Measurements from ENCODE around the gene FSD1. TPM values are rescaled to one million over a fixed set of nuclear protein-coding genes. Genes with fewer than 3 reads are reported as not detected.

Gene FSD1
- total RNA-seq, 1 donor from 2014 or later, result not detected

DNA sequence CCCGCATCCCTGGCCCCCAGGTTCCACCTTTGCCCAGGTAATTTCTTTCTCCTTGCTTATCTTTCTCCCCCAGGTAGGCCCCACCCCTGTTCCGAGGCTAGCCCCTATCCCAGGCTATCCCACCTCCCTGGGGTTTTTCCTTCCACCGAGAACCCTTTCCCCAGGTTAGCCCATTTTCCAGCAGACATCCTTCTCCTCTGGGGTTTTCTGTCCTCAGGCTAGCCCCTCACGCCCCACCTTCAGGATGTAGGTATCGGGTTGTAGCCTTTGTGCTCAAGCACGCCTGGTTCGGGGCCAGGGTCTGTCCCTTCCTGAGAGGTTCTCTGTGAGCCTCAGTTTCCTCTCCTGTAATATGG lies 837 bp downstream of the FSD1 start:
- Histone ChIP-seq H3K4me1 (no peaks in the 10 kb centered on the region), H3K36me3 (no peaks in the 10 kb centered on the region), H3K9me3 (no peaks in the 10 kb centered on the region), H3K27ac (no peak overlapping the region), H3K4me3 (no peak overlapping the region), H3K27me3 (no peaks in the 10 kb centered on the region)
- DNase-seq (ENCODE audit: low spot score in 2 of 2), result no peak
- intact Hi-C loops (cut with DNase I), result loop anchor here (2.0 kb wide), 1 partner anchor 32 kb away; no protein-coding TSS in a partner anchor
- TF ChIP-seq, protein P1, sequence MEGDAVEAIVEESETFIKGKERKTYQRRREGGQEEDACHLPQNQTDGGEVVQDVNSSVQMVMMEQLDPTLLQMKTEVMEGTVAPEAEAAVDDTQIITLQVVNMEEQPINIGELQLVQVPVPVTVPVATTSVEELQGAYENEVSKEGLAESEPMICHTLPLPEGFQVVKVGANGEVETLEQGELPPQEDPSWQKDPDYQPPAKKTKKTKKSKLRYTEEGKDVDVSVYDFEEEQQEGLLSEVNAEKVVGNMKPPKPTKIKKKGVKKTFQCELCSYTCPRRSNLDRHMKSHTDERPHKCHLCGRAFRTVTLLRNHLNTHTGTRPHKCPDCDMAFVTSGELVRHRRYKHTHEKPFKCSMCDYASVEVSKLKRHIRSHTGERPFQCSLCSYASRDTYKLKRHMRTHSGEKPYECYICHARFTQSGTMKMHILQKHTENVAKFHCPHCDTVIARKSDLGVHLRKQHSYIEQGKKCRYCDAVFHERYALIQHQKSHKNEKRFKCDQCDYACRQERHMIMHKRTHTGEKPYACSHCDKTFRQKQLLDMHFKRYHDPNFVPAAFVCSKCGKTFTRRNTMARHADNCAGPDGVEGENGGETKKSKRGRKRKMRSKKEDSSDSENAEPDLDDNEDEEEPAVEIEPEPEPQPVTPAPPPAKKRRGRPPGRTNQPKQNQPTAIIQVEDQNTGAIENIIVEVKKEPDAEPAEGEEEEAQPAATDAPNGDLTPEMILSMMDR (IDR thresholded peaks at IDR 0.05), result no peak

DNA sequence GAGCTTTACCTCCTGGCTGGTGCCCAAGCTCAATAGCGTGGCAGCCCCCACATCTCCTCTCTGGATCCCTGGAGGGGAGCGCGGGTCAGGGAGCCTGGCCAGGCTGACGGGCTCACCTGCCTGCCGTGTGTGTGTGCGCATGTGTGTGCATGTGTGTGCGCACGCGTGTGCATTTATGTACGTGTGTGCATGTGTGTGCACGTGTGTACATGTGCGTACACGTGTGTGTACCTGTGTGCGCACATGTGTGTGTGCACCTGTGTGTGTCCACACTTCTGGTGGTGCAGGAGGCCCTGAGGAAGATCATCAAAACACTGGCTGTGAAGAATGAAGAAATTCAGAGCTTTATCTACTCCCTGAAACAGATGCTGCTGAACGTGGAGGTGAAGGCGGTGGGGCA lies 1.3 kb downstream of the FSD1 start:
- TF ChIP-seq, protein P1 (IDR thresholded peaks at IDR 0.05), result no peak
- intact Hi-C loops (cut with DNase I), result loop anchor here (2.0 kb wide), 1 partner anchor 33 kb away; no protein-coding TSS in a partner anchor
- no peak for DNase-seq (ENCODE audit: low spot score in 2 of 2)

DNA sequence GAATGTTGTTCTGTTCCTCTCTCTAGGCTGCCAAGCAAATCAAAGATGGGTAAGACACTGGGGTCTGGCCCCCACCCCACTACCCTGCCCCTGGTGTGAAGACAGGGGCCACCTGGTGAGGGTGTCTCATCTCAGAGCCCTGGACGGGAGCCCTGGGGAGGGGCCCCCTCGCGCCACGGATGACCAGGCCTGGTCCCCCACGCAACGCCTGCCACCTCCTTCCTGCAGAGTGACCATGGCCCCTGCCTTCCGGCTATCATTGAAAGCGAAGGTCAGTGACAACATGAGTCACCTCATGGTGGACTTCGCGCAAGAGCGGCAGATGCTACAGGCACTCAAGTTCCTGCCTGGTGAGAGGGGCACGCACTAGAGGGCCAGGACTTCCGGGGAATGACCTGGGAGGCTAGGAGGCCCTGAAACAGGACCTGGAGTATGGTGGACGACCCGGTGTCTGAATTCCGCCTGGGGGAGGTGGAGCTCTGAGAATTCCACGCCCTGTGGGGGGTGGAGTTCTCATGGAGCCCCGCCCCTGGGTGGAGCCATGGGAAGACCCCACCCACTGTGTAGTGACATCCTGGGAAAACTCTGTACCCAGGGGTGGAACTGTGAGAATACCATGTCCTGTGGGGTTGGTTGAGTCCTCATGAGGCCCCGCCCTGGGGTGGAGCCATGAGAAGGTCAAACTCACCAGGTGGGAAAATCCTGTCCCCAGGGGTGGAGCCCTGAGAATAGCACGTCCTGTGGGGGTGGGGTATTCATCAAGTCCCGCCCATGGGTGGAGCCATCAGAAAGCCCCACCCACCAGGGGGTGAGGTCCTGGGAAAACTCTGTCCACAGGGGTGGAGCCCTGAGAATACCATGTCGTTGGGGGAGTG lies 6.1 kb downstream of the FSD1 start:
- H3K4me1 ChIP-seq, result no peaks in the 10 kb centered on the region
- no peaks in the 10 kb centered on the region for H3K36me3 ChIP-seq
- H3K27ac ChIP-seq, result no peak overlapping the region
- TF ChIP-seq, protein P1 (IDR thresholded peaks at IDR 0.05), result no peak
- no peak overlapping the region for H3K4me3 ChIP-seq
- no peak for DNase-seq (ENCODE audit: low spot score in 2 of 2)
- no peaks in the 10 kb centered on the region for H3K27me3 ChIP-seq
- intact Hi-C loops (cut with DNase I), result no loop called here
- H3K9me3 ChIP-seq, result no peaks in the 10 kb centered on the region

More for the DNA sequence above, 1.3 kb downstream of the FSD1 start:
- Histone ChIP-seq H3K36me3 (no peaks in the 10 kb centered on the region), H3K27me3 (no peaks in the 10 kb centered on the region), H3K4me3 (no peak overlapping the region), H3K9me3 (no peaks in the 10 kb centered on the region), H3K27ac (no peak overlapping the region), H3K4me1 (no peaks in the 10 kb centered on the region)

DNA sequence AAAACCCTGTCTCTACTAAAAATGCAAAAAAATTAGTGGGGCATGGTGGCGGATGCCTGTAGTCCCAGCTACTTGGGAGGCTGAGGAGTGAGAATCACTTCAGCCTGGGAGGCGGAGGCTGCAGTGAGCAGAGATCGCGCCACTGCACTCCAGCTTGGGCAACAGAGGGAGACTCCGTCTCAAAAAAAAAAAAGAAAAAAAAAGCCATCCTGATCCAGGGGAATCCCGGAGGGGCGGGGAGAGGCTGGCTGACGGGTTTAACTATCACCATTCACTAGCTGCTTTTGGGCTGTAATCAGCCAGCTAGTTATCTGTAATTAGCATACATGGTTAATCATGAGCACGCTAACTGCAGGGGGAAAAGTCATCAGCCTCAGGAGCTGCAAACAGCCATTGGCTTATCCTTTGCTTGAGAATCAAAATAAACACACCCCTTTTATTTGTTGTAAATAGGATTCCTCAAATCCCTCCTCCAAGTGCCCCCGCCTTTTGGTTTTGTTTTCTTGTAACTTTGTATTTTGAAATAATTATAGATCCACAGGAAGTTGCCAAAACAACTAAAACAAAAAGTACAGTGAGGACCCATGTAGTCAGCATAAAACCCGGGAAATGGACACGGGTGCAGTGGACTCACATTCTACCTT lies 9.6 kb downstream of the FSD1 start:
- no peak for DNase-seq (ENCODE audit: low spot score in 2 of 2)
- no peaks in the 10 kb centered on the region for H3K9me3 ChIP-seq
- TF ChIP-seq, protein P1 (IDR thresholded peaks at IDR 0.05), result no peak
- no peaks in the 10 kb centered on the region for H3K36me3 ChIP-seq
- H3K27me3 ChIP-seq, result no peaks in the 10 kb centered on the region
- no peaks in the 10 kb centered on the region for H3K4me1 ChIP-seq
- intact Hi-C loops (cut with DNase I), result no loop called here
- H3K4me3 ChIP-seq, result no peak overlapping the region
- H3K27ac ChIP-seq, result no peak overlapping the region

DNA sequence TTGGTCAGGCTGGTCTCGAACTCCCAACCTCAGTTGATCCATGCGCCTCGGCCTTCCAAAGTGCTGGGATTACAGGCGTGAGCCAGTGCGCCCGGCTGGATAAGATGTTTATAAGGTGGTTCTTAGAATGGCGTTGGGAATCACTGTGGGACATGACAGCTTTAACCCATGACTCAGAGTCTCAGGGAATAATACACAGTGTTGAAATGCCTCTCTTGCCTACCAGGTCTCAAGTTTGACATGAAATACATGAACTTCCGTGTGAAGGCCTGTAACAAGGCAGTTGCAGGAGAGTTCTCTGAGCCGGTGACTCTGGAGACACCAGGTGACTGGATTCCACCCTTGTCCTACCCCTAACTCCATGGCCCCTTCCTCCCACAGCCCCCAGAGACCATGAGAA lies 12.6 kb downstream of the FSD1 start:
- Histone ChIP-seq H3K4me3 (no peak overlapping the region), H3K27ac (no peak overlapping the region), H3K27me3 (no peaks in the 10 kb centered on the region), H3K4me1 (no peaks in the 10 kb centered on the region), H3K9me3 (no peaks in the 10 kb centered on the region), H3K36me3 (no peaks in the 10 kb centered on the region)
- intact Hi-C loops (cut with DNase I), result no loop called here
- DNase-seq (ENCODE audit: low spot score in 2 of 2), result no peak
- TF ChIP-seq, protein P1 (IDR thresholded peaks at IDR 0.05), result no peak

All from ascending aorta (tissue), 2 donors.